Duodenal mucosa (tissue), 2 donors: ENCODE measurements around the gene TMEM50A.
"Not testable (repeated sequence)": the region's sequence is repeated elsewhere in the genome, so short reads cannot be mapped to it uniquely, and the experiment has no call there.

Source experiments
- H3K27ac ChIP-seq: one replicate; pipeline ENCODE4 v1.7.0; 2013; ENCODE audit warnings: low read depth, low read length
- H3K27me3 ChIP-seq, 2 donors: one replicate each; pipeline ENCODE4 v1.7.0; 2013; ENCODE audit warnings: low read length in 2 of 2, control low read depth in 1 of 2; ENCODE audit not compliant: insufficient read depth in 2 of 2, control insufficient read depth in 1 of 2
- H3K36me3 ChIP-seq, 2 donors: one replicate each; pipeline ENCODE4 v1.7.0; 2013; ENCODE audit warnings: low read length in 2 of 2, control low read depth in 1 of 2; ENCODE audit not compliant: insufficient read depth in 2 of 2, control insufficient read depth in 1 of 2
- H3K4me1 ChIP-seq, 2 donors: one replicate each; pipeline ENCODE4 v1.7.0; 2013; ENCODE audit warnings: low read length in 2 of 2, control low read depth in 1 of 2; ENCODE audit not compliant: insufficient read depth in 2 of 2, control insufficient read depth in 1 of 2
- H3K4me3 ChIP-seq, 2 donors: one replicate each; pipeline ENCODE4 v1.7.0; 2013; ENCODE audit warnings: low read length in 2 of 2, low read depth in 1 of 2
- H3K9ac ChIP-seq, 2 donors: one replicate each; pipeline ENCODE4 v1.7.0; 2013; ENCODE audit warnings: low read length in 2 of 2, low read depth in 1 of 2
- H3K9me3 ChIP-seq, 2 donors: one replicate each; pipeline ENCODE4 v1.7.0; 2013; ENCODE audit warnings: low read length in 2 of 2, control low read depth in 1 of 2; ENCODE audit not compliant: control insufficient read depth in 1 of 2

The TMEM50A gene

GRCh38 chr1:25383875-25384274, 45.7 kb downstream of the TMEM50A start:
- not testable (repeated sequence) for H3K9ac ChIP-seq, H3K4me1 ChIP-seq, H3K36me3 ChIP-seq, H3K27ac ChIP-seq, H3K9me3 ChIP-seq, H3K27me3 ChIP-seq, H3K4me3 ChIP-seq

GRCh38 chr1:25387096-25387495, 49.0 kb downstream of the TMEM50A start:
- H3K27me3 ChIP-seq, H3K27ac ChIP-seq, H3K4me1 ChIP-seq, H3K36me3 ChIP-seq, H3K4me3 ChIP-seq, H3K9ac ChIP-seq, H3K9me3 ChIP-seq: not testable (repeated sequence)

GRCh38 chr1:25388691-25389090, 50.6 kb downstream of the TMEM50A start:
- H3K9ac ChIP-seq, H3K36me3 ChIP-seq, H3K27ac ChIP-seq, H3K27me3 ChIP-seq, H3K9me3 ChIP-seq, H3K4me3 ChIP-seq, H3K4me1 ChIP-seq: not testable (repeated sequence)

- H3K4me3 ChIP-seq, H3K9ac ChIP-seq, H3K27ac ChIP-seq, H3K36me3 ChIP-seq, H3K4me1 ChIP-seq, H3K9me3 ChIP-seq, H3K27me3 ChIP-seq: not testable (repeated sequence)
Observed at GRCh38 chr1:25389721-25390120, 51.6 kb downstream of the TMEM50A start.

GRCh38 chr1:25392841-25393240, 54.7 kb downstream of the TMEM50A start:
- no peaks in the 10 kb centered on the region for H3K36me3 ChIP-seq
- no peak overlapping the region for H3K4me3 ChIP-seq

GRCh38 chr1:25397549-25397948, 59.4 kb downstream of the TMEM50A start:
- H3K4me1 ChIP-seq, H3K36me3 ChIP-seq, H3K4me3 ChIP-seq, H3K27me3 ChIP-seq, H3K9me3 ChIP-seq, H3K9ac ChIP-seq, H3K27ac ChIP-seq: not testable (repeated sequence)

More at GRCh38 chr1:25392841-25393240, 54.7 kb downstream of the TMEM50A start:
- Histone ChIP-seq H3K27ac (no peak overlapping the region), H3K9me3 (no peaks in the 10 kb centered on the region), H3K9ac (no peak overlapping the region), H3K27me3 (no peaks in the 10 kb centered on the region), H3K4me1 (no peaks in the 10 kb centered on the region)

- not testable (repeated sequence) for H3K27me3 ChIP-seq, H3K27ac ChIP-seq, H3K9ac ChIP-seq, H3K4me1 ChIP-seq, H3K36me3 ChIP-seq, H3K9me3 ChIP-seq, H3K4me3 ChIP-seq
Observed at GRCh38 chr1:25398079-25398478, 59.9 kb downstream of the TMEM50A start.

- H3K27me3 ChIP-seq, H3K36me3 ChIP-seq, H3K9me3 ChIP-seq, H3K4me3 ChIP-seq, H3K4me1 ChIP-seq, H3K27ac ChIP-seq, H3K9ac ChIP-seq: not testable (repeated sequence)
Observed at GRCh38 chr1:25402947-25403803, 65.0 kb downstream of the TMEM50A start.

GRCh38 chr1:25405731-25406305, 67.7 kb downstream of the TMEM50A start:
- H3K9me3 ChIP-seq, H3K27me3 ChIP-seq, H3K36me3 ChIP-seq, H3K4me1 ChIP-seq, H3K9ac ChIP-seq, H3K27ac ChIP-seq, H3K4me3 ChIP-seq: not testable (repeated sequence)

- H3K4me1 ChIP-seq, H3K27me3 ChIP-seq, H3K9me3 ChIP-seq, H3K9ac ChIP-seq, H3K4me3 ChIP-seq, H3K36me3 ChIP-seq, H3K27ac ChIP-seq: not testable (repeated sequence)
Observed at GRCh38 chr1:25409641-25410427, 71.7 kb downstream of the TMEM50A start.
